Umbilical cord (tissue), 2 donors: ENCODE measurements around the gene NTN5. TPM values are rescaled to one million over a fixed set of nuclear protein-coding genes. Genes with fewer than 3 reads are reported as not detected.
"Not testable (repeated sequence)": the region's sequence is repeated elsewhere in the genome, so short reads cannot be mapped to it uniquely, and the experiment has no call there.

Experiments used
- DNase-seq: peaks from one replicate; pipeline ENCODE4 v3.0.0-alpha.2; 2015; ENCODE audit warnings: low spot score
- total RNA-seq: library from RNA; depleted of rRNA; stranded (reverse); fragments of >200 nt; gene quantifications from one replicate; pipeline ENCODE4 v1.2.3, GENCODE V29; 2014; ENCODE audit warnings: low replicate concordance; ENCODE audit not compliant: insufficient read depth

The NTN5 gene, protein sequence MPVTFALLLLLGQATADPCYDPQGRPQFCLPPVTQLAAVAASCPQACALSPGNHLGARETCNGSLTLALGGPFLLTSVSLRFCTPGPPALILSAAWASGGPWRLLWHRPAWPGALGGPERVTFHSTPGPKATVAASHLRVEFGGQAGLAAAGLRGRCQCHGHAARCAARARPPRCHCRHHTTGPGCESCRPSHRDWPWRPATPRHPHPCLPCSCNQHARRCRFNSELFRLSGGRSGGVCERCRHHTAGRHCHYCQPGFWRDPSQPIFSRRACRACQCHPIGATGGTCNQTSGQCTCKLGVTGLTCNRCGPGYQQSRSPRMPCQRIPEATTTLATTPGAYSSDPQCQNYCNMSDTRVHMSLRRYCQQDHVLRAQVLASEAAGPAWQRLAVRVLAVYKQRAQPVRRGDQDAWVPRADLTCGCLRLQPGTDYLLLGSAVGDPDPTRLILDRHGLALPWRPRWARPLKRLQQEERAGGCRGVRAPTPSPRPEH
- total RNA-seq = not detected

DNA sequence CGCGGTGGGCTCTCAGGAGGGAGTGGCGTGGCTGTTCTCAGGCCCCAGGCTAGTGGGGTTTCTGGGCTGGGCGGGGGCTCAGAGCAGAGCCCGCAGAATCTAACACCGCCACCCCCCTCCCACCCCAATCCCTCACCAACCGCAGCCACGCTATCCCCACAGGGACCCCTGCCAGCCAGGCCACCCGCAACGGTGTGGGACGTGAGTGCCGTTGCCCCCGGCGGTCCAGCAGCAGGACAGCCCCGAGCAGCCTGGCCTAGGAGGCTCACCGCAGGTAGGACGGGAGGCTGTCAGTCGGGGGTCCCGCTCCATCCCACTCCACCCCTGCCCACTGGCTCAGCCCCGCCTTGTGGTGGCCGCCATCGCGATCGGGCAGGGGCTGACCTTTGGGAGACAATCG is at the start of gene NTN5:
Gene NTN5 (minus strand): TSS at position 24 of the 400 bp plus-strand sequence. CDS start 2,031 bp downstream, outside the sequence.
- no peak for DNase-seq

DNA sequence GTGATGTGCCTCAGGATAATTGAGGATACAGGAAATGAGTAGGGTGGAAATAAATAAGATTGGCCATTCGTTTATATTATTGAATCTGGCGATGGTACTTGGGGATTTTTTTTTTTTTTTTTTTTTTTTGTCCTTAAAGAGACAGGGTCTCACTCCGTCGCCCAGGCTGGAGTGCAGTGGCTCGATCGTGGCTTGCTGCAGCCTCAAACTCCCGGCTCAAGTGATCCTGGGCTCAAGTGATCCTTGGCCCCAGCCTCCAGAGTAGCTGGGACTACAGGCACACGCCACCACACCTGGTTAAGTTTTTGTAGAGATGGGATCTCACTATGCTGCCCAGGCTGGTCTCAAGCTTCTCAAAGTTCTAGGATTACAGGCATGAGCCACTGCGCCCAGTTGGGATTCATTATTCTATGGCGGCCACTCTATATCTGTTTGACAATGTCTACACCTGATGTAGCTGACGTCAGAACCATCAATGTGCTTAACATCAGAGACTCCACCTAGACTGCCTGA is 49.4 kb upstream of the NTN5 start:
- DNase-seq = no peak

DNA sequence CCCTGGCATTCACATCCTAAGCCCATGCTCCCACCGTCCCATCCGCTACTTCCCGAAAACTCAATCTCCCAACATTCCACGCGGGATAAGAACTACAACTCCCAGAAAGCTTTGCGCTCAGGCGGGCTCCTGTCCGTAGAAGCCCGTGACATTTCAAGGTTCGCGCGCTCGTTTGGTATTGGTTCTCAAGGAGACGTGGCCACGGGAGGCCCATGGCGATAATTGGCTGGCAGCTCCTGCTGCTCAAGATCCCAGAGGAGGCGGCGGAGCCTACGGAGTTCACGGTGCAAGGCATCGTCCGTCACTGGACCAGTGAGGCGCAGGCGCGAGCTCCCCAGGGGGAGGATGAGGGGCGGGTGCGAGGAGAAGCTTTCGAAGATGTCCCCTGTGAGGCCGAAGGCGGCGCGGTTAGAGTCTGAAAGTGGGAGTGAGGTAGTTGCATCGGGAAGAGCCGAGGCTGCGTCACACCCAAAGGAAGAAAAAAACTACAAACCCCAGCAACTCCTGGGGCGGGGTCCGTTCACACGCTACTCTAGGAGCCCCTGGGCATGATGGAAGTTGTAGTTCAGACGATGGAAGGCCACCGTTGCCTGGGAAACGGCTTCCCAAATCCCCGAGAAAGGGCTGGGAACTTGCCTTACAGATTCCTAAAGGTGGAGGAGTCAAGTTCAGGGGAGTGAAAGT is 47.9 kb upstream of the NTN5 start:
- DNase-seq = peak; percentile 100

DNA sequence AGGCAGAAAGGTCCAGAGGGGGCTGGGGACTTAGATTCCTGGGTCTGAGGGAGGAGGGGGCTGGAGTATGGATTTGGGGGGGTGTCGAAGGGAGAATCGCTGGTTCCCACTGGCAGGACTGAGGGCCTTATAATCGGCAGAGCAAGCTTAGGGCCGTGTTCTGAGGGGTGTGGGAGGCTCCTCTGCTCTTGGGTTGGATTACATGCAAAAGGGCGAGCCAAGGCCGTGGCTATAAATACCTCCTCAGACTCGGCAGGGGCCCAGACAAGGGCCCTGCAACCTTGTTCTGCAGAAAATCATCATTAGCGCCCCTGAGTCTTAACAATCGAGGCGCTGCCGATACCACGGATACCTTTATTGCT is 47.4 kb upstream of the NTN5 start:
- no peak for DNase-seq

DNA sequence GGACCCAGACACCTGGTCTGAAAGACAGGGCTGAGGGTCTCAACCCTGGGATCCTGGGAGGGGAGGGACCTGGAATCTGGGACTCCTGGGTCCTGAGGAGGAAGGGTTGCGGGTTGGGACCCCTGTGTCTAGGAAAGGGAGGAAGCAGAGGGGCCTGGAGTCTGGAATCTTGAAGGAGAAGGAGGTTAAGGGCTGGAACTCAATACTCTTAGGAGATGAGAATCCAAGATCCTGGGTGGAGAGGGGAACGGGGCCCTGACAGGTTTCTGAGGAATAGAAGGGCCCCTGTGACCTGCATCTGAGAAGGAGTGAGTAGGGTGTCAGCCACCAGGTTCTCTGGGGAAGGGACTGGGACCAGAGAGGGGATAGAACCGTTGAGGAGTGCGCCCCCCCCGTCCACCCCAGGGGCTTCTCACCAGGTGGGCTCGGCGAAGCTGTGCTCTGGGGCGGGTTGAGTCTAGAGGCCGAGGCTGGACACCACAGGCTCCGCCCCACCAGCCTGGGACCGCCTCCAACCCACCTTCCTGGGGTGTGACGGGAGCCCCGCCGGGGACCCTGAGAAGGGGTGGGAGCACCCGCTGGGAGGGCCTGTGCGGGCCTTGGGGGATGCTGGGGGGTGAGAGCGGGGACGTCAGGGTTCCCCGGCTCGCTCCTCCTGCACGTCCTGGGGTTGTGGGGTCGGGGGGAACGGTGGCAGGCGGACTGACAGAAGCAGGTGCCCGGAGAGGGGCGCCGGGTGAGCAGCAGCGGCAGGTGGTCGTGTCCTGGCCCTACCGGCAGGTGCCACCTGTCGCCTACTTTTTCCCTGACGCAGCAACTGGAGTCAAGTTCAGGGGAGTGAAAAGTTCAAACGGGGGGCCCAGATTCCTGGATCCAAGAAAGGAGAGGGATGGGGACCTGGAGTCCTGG is 46.7 kb upstream of the NTN5 start, which contains the start of gene MAMSTR:
Gene MAMSTR (minus strand): TSS at position 463 of the 909 bp plus-strand sequence. CDS start 694 bp downstream, outside the sequence.
- no peak for DNase-seq

DNA sequence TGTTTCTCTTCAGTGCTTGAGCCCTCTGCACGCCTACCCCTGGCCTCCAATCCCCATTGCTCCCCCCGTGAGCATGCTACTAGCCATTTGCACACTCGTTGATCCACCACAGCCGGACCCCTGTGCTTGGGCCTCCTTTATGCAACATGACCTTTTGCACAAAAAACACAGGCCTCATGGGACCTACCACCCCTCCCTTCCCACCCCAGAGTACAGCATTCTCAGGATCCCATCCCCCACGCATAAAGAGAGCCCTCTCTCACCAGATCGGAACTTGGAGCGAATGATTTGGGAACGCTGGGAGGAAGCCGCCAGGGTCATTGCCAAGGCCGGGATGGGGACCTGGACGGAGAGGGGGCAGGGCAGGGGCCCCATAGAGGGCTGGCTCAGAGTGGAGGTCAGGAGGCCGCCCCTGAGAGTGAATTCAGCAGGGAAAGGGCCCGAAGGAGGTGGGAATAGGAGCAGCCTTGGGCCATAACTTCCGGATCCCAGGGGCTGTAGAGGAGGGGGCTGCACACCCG is 46.0 kb upstream of the NTN5 start:
- no peak for DNase-seq

DNA sequence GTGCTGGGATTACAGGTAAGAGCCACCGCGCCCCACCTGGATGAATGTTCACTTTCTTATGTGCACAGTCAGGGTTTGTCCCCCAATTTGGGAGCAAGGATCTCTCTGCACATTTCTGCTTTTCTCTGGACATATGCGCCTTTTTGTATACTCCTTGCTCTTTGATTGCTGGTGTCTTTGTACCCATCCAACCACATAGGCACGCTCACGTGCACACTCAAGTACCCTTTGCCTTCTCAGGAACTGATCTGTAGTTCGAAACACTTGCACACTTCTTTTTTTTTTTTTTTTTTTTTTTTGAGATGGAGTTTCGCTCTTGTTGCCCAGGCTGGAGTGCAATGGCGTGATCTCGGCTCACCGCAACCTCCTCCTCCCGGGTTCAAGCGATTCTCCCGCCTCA is 45.3 kb upstream of the NTN5 start:
- not testable (repeated sequence) for DNase-seq

DNA sequence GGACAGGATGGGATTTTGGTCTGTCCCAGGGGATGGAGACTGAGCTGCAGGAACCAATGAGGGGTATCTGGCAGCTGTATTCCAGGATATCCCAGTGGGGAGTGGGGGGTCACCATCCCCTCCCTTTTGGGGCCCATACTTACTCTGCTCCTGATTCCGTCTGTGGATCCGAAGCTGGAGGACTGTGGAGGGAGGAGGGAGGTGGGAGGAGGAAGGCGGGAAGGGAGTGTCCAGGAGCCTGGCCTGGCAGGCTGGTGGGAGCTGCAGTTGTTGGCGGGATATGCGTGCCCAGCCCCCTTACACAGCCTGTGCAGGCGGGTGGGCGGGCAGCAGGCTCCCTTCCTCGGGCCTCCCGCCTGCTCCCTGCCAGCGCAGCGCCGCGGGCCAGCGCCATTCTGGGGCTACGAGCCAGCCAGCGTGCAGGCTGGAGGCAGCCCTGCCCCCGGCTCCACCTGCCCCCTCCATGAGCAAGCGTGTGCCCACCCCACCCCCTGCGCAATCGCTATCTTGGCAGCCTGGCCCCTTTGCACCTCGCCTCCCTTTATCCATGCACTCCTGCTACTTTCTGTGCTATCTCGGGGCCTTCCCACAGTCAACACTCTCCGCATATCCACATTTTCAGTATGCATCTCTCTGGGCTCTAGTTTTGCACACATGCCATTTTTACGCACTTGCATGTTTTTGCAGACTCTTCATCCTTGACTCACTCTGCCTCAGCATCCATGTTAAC is 43.9 kb upstream of the NTN5 start:
- DNase-seq = peak; percentile 94

DNA sequence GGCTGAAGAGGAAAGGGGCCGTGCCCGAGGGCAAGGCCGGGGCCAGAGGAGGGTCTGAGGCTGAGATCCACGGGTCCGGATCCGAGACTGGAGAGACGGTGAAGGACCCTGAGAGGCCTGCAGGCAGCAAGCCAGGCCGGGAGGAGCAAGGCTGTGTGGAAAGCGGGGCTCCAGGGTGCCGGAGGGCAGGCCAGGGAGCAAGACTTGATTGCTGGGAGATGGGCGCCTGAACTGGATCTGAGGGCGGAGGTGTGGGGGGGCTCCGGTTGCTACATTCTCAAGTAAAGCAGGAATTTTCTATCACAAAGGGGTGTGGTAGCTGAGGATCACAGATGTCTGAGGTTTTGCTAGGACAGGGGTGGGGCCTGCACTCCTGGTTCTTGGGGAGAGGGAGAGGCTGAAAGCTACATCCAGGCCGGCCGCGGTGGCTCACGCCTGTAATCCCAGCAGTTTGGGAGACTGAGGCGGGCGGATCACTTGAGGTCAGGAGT is 42.9 kb upstream of the NTN5 start:
- peak; percentile 83 for DNase-seq

DNA sequence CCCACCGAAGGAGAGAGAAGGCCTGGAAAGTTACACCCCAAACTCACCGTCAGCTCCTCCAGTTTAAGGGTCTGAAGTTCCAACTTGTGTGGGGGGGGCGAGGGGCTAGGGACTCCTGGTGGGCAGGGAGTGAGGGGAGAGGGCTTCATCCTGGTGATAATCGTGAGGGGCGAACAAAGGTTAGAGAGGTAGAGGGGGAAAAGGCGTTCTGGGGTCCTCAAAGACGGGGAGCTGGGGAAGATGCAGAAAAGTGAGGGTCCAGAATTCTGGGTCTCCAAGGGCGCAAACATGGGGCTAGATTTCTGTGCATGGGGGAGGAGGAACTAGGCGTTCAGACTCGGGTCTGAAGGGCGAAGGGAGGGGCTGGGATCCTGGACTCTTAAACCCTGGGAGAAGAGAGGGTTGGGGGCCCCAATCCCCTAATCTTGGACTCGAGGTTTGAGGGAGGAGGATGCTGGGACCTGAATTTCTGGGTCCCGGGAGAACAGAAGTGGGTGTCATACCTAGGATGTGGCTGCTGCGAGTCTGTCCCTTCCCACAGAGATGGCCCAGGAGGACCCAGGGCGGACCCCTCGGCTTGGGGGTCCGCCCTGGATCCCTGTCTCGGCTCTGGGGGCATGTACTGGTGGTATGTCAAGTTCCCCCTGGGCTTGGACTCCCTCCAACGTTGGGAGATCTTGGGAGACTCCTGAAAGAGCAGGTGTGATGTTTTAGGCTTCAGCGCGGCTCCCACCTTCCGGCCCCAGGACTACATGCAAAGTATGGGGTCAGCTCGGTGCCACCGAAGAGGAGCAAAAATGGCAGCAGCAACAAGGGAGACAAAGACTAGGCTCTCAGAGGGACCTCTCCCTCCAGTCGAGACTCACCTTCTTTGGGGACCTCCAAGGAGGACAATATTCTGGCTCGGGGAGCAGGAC is 42.2 kb upstream of the NTN5 start:
- no peak for DNase-seq

DNA sequence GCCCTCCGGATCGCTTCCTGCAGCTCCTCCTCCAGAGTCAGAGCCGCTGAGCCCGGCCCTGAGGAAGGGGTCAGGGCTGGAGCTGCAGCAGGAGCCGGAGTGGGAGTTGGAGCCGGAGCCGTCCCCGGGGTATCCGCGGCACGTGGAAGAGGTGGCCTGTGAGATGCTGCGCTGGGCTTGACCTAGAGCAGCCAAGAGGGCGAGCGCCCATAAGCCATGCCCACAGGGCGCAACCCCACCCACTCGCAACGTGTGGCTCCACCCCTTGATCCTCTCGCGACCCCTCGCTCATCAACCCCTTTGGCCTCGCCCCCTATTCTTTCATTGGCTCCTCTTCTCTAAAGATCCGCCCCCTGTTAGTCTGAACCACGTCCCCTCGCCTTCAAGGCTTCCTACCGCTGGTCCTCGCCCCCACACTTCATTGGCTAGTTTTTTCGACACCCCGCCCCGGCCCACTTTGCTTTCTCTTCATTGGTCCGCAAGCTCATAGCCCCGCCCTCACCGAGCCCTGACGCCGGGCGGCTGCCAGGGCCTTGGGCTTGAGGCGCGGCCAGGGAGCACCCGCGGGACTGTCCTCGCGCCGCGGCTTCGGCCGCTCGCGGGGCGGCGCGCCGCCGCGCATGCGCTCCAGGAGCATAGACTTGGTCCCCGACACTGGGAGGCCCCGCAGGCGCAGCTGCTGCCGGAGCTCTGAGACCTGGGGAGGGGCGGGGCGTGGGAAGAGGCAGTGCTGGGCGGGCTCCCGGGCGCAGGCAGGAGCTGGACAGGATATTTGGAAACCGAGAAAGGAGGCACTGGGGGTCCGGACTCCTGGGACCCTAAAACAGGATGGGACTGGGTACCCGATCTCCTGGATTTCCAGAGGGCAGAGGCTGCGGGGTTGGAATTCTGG is 41.3 kb upstream of the NTN5 start:
- DNase-seq = peak; percentile 100

DNA sequence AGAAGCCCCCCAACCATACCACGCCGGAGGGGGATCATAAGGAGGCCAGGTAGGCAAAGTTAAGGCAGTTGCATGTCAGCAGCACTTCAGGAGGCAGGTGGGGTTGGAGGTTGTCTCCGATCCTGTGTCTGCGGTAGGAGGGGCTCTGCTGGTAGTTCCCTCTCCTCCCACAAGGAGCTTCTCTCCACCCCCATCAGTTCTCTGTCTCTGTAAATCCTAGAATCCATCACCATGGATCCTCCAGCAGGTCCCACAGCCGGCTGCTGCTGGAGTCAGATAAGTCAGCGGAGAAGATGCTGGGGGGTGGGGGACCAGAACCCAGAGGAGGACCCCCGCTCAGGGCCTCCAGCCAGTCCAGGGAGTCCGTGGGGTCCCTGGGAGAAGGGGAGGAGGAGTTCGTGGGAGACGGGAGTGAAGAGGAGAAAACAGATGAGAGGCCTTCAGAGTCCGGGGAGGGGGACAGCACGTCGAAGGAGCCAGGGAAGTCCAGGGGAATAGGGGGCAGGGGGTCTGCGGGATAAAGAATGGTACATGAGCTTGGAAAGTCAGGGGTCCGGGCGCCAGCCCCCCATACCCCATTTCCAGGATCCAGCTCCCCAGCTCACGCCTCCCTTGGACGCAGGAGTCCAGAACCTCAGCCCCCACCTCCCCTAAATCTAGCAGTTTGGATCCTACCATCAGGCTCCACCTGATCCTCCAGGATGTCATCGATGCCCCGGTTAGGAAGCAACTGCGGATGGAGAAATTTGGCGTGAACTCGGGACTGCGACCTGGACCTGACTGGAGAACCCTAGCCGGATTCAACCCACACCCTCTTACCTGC is 40.4 kb upstream of the NTN5 start:
- no peak for DNase-seq

DNA sequence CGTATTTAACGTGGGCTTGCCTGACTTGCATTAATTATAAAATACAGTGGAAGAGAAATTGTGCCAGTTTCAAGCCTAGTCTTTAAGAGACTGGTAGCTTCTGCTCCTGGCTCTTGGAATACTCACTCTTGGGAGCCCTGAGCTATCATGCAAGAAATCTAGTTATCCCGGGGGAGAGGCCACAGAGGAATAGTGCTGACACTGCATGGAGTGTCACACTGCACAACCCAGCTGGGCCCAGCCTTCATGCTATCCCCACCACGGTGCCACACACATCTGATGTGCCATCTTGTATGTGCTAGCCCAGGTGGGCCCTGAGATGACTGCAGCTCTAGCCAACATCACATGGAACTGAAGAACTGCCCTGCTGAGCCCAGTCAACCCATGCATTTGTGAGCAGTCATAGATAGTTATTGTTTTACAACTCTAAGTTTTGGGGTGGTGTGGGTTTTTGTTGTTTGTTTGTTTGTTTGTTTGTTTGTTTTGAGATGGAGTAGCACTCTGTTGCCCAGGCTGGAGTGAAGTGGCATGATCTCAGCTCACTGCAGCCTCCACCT is 38.4 kb upstream of the NTN5 start:
- no peak for DNase-seq

DNA sequence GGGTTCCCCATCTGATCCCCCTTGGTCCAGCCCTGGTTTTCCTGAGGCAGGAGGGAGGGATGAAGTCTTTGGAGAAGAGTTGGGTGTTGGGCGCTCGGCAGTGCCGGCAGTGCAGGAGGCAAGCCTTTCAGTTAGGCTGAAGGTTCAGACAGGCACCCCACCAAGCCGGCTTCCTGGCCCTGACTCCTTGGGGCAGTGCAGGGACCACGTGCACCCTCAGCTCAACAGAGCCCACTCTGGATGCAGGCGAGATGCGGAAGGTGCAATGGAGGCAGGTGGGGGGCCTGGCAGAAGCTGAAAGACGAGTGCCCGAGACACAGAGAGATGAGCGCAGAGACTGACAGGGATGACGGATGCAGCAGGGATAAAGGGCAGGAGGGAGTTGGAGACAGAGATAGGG is 35.7 kb upstream of the NTN5 start:
- DNase-seq = no peak

DNA sequence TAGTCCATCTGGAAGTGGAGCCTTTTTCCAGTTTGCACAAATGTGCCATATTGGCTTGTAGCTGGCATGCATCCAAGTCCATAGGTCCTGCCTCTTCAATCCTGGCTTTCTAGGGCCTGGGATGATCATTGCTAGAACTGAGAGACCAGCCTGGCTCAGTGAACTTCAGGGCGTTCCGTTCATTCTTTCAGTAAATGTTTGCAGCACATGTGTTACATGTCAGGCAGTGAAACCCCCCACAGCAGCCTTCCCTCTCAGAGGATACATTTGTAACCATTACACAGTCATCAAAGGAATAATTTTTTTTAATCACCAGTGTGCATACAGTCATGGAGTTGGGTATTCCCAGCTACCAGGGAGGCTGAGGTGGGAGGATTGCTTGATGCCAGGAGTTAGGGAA is 32.6 kb upstream of the NTN5 start:
- no peak for DNase-seq

DNA sequence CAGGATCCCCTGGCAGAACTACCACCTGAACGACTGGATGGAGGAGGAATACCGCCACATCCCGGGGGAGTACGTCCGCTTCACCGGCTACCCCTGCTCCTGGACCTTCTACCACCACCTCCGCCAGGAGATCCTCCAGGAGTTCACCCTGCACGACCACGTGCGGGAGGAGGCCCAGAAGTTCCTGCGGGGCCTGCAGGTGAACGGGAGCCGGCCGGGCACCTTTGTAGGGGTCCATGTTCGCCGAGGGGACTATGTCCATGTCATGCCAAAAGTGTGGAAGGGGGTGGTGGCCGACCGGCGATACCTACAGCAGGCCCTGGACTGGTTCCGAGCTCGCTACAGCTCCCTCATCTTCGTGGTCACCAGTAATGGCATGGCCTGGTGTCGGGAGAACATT is 30.5 kb upstream of the NTN5 start:
- DNase-seq = no peak

DNA sequence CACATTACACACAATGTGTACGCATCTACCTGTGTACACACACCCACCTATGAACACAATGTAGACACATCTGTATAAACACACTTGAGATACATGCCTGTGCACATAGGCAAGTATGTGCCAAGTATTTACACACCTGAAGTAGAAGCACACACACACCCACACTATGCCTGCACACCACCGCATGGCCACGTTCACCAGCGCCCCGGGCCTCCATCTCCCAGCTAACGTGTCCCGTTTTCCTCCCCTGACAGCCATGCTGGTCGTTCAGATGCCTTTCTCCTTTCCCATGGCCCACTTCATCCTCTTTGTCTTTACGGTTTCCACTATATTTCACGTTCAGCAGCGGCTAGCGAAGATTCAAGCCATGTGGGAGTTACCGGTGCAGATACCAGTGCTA is 29.9 kb upstream of the NTN5 start:
- no peak for DNase-seq
